Breast epithelium (tissue), 3 donors: ENCODE results near the gene PCDH9.

Source experiments
- CTCF ChIP-seq, 3 donors: fragments of 450-650 bp; IDR thresholded peaks; one replicate each; pipeline ENCODE4 v1.5.1; 2016 to 2017; ENCODE audit warnings: antibody characterized with exemption in 3 of 3, mild to moderate bottlenecking in 3 of 3, moderate library complexity in 3 of 3
- POLR2A ChIP-seq: fragments of 450-650 bp; IDR thresholded peaks from one replicate; pipeline ENCODE4 v1.6.1; 2016; ENCODE audit warnings: antibody characterized with exemption, mild to moderate bottlenecking, moderate library complexity
- POLR2AphosphoS5 ChIP-seq, 3 donors: sonication (generic); formaldehyde crosslinking; IDR thresholded peaks; one replicate each; pipeline ENCODE4 v1.6.1; 2017; ENCODE audit warnings: antibody characterized with exemption in 3 of 3

DNA sequence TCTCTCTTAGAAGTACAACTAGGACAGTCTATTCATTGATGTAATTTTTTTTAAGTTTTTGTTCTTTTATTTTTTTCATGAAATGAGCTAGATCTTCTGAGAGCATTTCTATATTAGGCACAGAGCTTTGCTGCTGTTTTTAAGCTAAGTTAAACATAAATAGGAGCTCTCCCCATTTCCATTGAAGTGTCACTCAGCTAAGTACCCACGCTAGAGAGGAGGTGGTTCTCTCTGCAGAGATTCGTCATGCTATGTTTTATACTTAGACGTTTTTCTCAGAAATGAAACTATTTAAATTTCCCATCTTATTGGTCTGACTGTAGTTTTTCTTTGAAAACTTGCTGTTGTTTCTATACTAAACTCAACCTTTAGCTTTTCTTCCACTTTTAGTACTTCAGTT lies 271.5 kb downstream of the PCDH9 start:
- TF ChIP-seq CTCF (IDR thresholded peaks at IDR 0.05) = no peak
- TF ChIP-seq POLR2A = no peak
- TF ChIP-seq POLR2AphosphoS5 (IDR thresholded peaks at IDR 0.05) = no peak
